HCT116 (cell line): ENCODE data around the gene ACTR3C.
"Not testable (repeated sequence)": the region's sequence is repeated elsewhere in the genome, so short reads cannot be mapped to it uniquely, and the experiment has no call there.

Source experiments
- EZH2phosphoT487 ChIP-seq: fragments of 200-600 bp; IDR thresholded peaks from 2 replicates; pipeline ENCODE4 v1.6.1; 2018; ENCODE audit warnings: antibody characterized with exemption, borderline replicate concordance
- JUND ChIP-seq: IDR thresholded peaks from 2 replicates; pipeline ENCODE4 v1.6.1; 2012
- TF ChIP-seq, protein P1 (sequence below), 3 experiments: fragments of 200-600 bp in 1 of 3; sonication (generic) in 1 of 3; IDR thresholded peaks in 2 of 3; conservative IDR thresholded peaks in 1 of 3; 2 replicates each; pipeline ENCODE4 v1.5.1; 2012 to 2017; ENCODE audit warnings: low read depth in 2 of 3, low read length in 2 of 3, antibody characterized with exemption in 1 of 3, borderline replicate concordance in 1 of 3, control low read depth in 1 of 3, mild to moderate bottlenecking in 1 of 3, mixed read lengths in 1 of 3, mixed run types in 1 of 3, moderate library complexity in 1 of 3; ENCODE audit not compliant: insufficient read depth in 1 of 3
- TF ChIP-seq, protein P2 (sequence below): IDR thresholded peaks from 2 replicates; pipeline ENCODE4 v1.6.1; 2012

DNA sequence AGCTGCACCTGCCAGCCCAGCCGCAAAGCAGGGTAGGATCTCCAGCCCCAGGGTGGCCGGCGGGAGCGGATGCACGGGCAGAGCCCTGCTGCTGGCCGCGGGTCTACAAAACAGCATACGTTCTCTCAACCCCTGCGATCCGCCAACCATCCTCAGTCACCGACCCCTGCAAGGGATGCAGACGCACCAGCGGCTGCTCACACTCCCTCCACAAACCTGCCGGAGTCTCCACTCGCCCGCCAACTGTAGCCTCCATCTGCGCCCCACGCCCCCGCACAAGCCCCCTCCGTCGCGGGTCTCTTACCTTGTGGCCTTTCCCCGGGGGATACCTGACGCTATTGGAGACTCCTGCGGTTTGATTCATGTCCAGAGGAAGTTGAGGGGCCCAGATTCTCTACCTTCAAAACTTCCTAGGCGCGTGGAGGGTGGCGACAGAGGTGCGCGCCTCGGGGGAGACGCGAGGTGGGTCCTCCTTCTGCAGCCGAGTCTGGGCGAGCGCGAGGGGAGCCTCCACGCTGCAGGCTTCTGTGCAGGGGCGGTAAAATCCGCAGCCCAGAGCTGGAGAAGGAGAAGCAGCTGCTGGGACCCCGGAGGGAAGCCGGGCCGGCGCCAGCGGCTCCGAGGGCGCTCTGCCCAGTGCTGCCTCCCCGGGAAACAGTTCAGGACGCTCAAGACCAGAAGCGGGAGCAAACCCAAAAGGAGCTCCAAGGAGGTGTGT lies 103.2 kb downstream of the ACTR3C start:
- TF ChIP-seq, protein P1, sequence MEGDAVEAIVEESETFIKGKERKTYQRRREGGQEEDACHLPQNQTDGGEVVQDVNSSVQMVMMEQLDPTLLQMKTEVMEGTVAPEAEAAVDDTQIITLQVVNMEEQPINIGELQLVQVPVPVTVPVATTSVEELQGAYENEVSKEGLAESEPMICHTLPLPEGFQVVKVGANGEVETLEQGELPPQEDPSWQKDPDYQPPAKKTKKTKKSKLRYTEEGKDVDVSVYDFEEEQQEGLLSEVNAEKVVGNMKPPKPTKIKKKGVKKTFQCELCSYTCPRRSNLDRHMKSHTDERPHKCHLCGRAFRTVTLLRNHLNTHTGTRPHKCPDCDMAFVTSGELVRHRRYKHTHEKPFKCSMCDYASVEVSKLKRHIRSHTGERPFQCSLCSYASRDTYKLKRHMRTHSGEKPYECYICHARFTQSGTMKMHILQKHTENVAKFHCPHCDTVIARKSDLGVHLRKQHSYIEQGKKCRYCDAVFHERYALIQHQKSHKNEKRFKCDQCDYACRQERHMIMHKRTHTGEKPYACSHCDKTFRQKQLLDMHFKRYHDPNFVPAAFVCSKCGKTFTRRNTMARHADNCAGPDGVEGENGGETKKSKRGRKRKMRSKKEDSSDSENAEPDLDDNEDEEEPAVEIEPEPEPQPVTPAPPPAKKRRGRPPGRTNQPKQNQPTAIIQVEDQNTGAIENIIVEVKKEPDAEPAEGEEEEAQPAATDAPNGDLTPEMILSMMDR (IDR thresholded peaks at IDR 0.05 in 2 of 3, conservative IDR thresholded peaks at IDR 0.05 in 1 of 3; ENCODE audit: borderline replicate concordance in 1 of 3, insufficient read depth in 1 of 3, low read depth in 2 of 3, low read length in 2 of 3): not testable (repeated sequence)
- TF ChIP-seq, protein P2, sequence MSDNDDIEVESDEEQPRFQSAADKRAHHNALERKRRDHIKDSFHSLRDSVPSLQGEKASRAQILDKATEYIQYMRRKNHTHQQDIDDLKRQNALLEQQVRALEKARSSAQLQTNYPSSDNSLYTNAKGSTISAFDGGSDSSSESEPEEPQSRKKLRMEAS: not testable (repeated sequence)
- not testable (repeated sequence) for TF ChIP-seq JUND, EZH2phosphoT487
